ENCODE results near the gene UBE3D. TPM values are rescaled to one million over a fixed set of nuclear protein-coding genes. Genes with fewer than 3 reads are reported as not detected.
"Not testable (repeated sequence)": the region's sequence is repeated elsewhere in the genome, so short reads cannot be mapped to it uniquely, and the experiment has no call there.

The UBE3D gene
- total and polyA plus RNA-seq, 4 donors, result 2.8 to 21.2 (median 6.5) TPM

- DNase-seq (no peak), ATAC-seq (ENCODE audit: insufficient read depth, low FRiP score) (no peak)
- Histone ChIP-seq H3K4me3 (no peak overlapping the region), H3K27ac (ENCODE audit: low read depth in 1 of 2, low read length in 1 of 2) (no peak overlapping the region), H3K9me3 (ENCODE audit: control insufficient read depth in 4 of 4, insufficient read depth in 3 of 4, low read length in 3 of 4) (no peaks in the 10 kb centered on the region), H3K27me3 (ENCODE audit: control insufficient read depth in 3 of 3, insufficient read depth in 3 of 3, low read length in 2 of 3) (no peaks in the 10 kb centered on the region), H3K4me1 (ENCODE audit: control insufficient read depth in 5 of 5, insufficient read depth in 5 of 5, low read length in 5 of 5) (peaks cover 0 to 3% (median 0%) of the 10 kb centered on the region in 5 donors), H3K36me3 (ENCODE audit: control insufficient read depth in 4 of 4, insufficient read depth in 4 of 4, low read length in 4 of 4) (peaks cover 0 to 3% (median 0%) of the 10 kb centered on the region in 4 donors), H3K9ac (ENCODE audit: insufficient read depth in 1 of 2, low read length in 2 of 2) (no peak overlapping the region)
- WGBS, 2 donors, result 95 to 97% methylated on average over 2 of the region's 2 CpGs
- no peak for TF ChIP-seq CTCF (IDR thresholded peaks at IDR 0.05; ENCODE audit: control extremely low read depth, extremely low read depth)
Measured at GRCh38 chr6:83038246-83038645, 27.4 kb downstream of the UBE3D start.

- peaks cover 0 to 8% (median 2%) of the 10 kb centered on the region in 4 donors for H3K9me3 ChIP-seq (ENCODE audit: control insufficient read depth in 4 of 4, insufficient read depth in 3 of 4, low read length in 3 of 4)
- 96 to 99% methylated on average over 6 of the region's 6 CpGs for WGBS, 2 donors
- no peak for DNase-seq
- no peak overlapping the region for H3K27ac ChIP-seq (ENCODE audit: low read depth in 1 of 2, low read length in 1 of 2)
- H3K9ac ChIP-seq (ENCODE audit: insufficient read depth in 1 of 2, low read length in 2 of 2), result no peak overlapping the region
- no peak for TF ChIP-seq CTCF (IDR thresholded peaks at IDR 0.05; ENCODE audit: control extremely low read depth, extremely low read depth)
- H3K4me3 ChIP-seq, result no peak overlapping the region
- ATAC-seq (ENCODE audit: insufficient read depth, low FRiP score), result no peak
- H3K36me3 ChIP-seq (ENCODE audit: control insufficient read depth in 4 of 4, insufficient read depth in 4 of 4, low read length in 4 of 4), result peaks cover 2 to 13% (median 9%) of the 10 kb centered on the region in 4 donors
- no peaks in the 10 kb centered on the region for H3K27me3 ChIP-seq (ENCODE audit: control insufficient read depth in 3 of 3, insufficient read depth in 3 of 3, low read length in 2 of 3)
- no peaks in the 10 kb centered on the region for H3K4me1 ChIP-seq (ENCODE audit: control insufficient read depth in 5 of 5, insufficient read depth in 5 of 5, low read length in 5 of 5)
Measured at GRCh38 chr6:83031689-83032088, 34.0 kb downstream of the UBE3D start.

- H3K36me3 ChIP-seq (ENCODE audit: control insufficient read depth in 4 of 4, insufficient read depth in 4 of 4, low read length in 4 of 4), result peaks cover 6 to 16% (median 13%) of the 10 kb centered on the region in 4 donors
- peaks cover 0 to 6% (median 3%) of the 10 kb centered on the region in 4 donors for H3K9me3 ChIP-seq (ENCODE audit: control insufficient read depth in 4 of 4, insufficient read depth in 3 of 4, low read length in 3 of 4)
- H3K27me3 ChIP-seq (ENCODE audit: control insufficient read depth in 3 of 3, insufficient read depth in 3 of 3, low read length in 2 of 3), result no peaks in the 10 kb centered on the region
- H3K27ac ChIP-seq (ENCODE audit: low read depth in 1 of 2, low read length in 1 of 2), result no peak overlapping the region
- WGBS, 2 donors, result 97 to 100% methylated on average over 4 of the region's 4 CpGs
- no peak overlapping the region for H3K9ac ChIP-seq (ENCODE audit: insufficient read depth in 1 of 2, low read length in 2 of 2)
- TF ChIP-seq CTCF (IDR thresholded peaks at IDR 0.05; ENCODE audit: control extremely low read depth, extremely low read depth), result no peak
- DNase-seq (no peak), ATAC-seq (ENCODE audit: insufficient read depth, low FRiP score) (no peak)
- H3K4me1 ChIP-seq (ENCODE audit: control insufficient read depth in 5 of 5, insufficient read depth in 5 of 5, low read length in 5 of 5), result no peaks in the 10 kb centered on the region
- no peak overlapping the region for H3K4me3 ChIP-seq
Measured at GRCh38 chr6:83019741-83020140, 45.9 kb downstream of the UBE3D start.

- not testable (repeated sequence) for DNase-seq; H3K4me1 ChIP-seq (ENCODE audit: control insufficient read depth in 5 of 5, insufficient read depth in 5 of 5, low read length in 5 of 5); H3K9ac ChIP-seq (ENCODE audit: insufficient read depth in 1 of 2, low read length in 2 of 2); H3K4me3 ChIP-seq; ATAC-seq (ENCODE audit: insufficient read depth, low FRiP score); H3K9me3 ChIP-seq (ENCODE audit: control insufficient read depth in 4 of 4, insufficient read depth in 3 of 4, low read length in 3 of 4); H3K27ac ChIP-seq (ENCODE audit: low read depth in 1 of 2, low read length in 1 of 2); H3K27me3 ChIP-seq (ENCODE audit: control insufficient read depth in 3 of 3, insufficient read depth in 3 of 3, low read length in 2 of 3)
- WGBS, 2 donors, result 65 to 77% methylated on average over 3 of the region's 3 CpGs
- H3K36me3 ChIP-seq (ENCODE audit: control insufficient read depth in 4 of 4, insufficient read depth in 4 of 4, low read length in 4 of 4), result peaks cover 0 to 11% (median 7%) of the 10 kb centered on the region in 4 donors
Measured at GRCh38 chr6:83011131-83011530, 54.5 kb downstream of the UBE3D start.

Measured in lung (tissue), 12 donors.